PFSK-1 (cell line): ENCODE results near the gene RNF125.

Experiments used
- FOXP2 ChIP-seq: optimal IDR thresholded peaks from 2 replicates; pipeline ENCODE3; 2011; ENCODE audit warnings: borderline replicate concordance, control low read depth, inconsistent platforms; ENCODE audit not compliant: insufficient read depth; ENCODE audit errors: extremely low read length, extremely low read depth
- POLR2AphosphoS5 ChIP-seq: IDR thresholded peaks from 2 replicates; pipeline ENCODE4 v1.6.1; 2012; ENCODE audit warnings: low read depth, mild to moderate bottlenecking, control low read depth, low read length, moderate library complexity
- SIN3A ChIP-seq: IDR thresholded peaks from 2 replicates; pipeline ENCODE4 v1.6.1; 2012; ENCODE audit warnings: mild to moderate bottlenecking, low read length, moderate library complexity, borderline replicate concordance; ENCODE audit not compliant: insufficient read depth
- TAF1 ChIP-seq: IDR thresholded peaks from 2 replicates; pipeline ENCODE4 v1.6.1; 2012; ENCODE audit warnings: low read length, control low read depth, borderline replicate concordance; ENCODE audit not compliant: insufficient read depth
- TF ChIP-seq, protein P1 (sequence below), 2 experiments: IDR thresholded peaks; 2 replicates each; pipeline versions ENCODE4 v1.6.1 to v1.8.0; 2011 to 2012; ENCODE audit warnings: low read depth in 2 of 2, low read length in 2 of 2, control low read depth in 1 of 2, inconsistent platforms in 1 of 2, mild to moderate bottlenecking in 1 of 2, moderate library complexity in 1 of 2; ENCODE audit not compliant: insufficient read depth in 1 of 2

RNF125 gene

DNA sequence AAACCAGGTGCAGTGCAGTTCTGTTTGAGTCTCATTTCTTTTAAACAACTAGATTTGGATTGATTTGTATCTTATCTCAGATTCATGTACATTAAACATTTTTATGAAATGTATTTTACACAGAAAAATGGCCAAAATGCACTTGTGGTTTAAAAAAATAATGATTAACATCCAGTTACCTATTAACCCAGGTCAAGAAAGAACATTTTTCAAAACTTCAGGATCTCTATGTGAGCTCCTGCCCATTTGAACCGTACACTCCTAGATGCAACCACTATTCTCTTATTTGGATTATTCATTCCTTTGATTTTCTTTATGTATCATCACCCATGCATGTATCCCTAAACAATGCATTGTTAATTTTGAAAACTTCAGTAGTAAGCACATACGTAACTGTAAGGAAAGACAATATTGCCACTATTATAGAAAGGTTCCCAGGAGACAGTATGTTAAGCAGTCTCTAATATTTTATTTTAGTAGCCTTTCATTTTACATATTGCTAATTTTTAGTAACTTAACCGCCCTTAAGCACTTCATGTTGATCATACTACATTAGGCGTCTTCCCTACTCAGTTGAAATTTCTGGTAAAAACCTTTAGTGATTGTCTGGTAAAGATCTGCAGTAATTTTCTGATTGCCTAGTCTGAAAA lies 95.8 kb downstream of the RNF125 start:
- TF ChIP-seq SIN3A = no peak
- no peak for TF ChIP-seq TAF1
- TF ChIP-seq FOXP2 = no peak
- TF ChIP-seq POLR2AphosphoS5 = no peak
- TF ChIP-seq, protein P1, sequence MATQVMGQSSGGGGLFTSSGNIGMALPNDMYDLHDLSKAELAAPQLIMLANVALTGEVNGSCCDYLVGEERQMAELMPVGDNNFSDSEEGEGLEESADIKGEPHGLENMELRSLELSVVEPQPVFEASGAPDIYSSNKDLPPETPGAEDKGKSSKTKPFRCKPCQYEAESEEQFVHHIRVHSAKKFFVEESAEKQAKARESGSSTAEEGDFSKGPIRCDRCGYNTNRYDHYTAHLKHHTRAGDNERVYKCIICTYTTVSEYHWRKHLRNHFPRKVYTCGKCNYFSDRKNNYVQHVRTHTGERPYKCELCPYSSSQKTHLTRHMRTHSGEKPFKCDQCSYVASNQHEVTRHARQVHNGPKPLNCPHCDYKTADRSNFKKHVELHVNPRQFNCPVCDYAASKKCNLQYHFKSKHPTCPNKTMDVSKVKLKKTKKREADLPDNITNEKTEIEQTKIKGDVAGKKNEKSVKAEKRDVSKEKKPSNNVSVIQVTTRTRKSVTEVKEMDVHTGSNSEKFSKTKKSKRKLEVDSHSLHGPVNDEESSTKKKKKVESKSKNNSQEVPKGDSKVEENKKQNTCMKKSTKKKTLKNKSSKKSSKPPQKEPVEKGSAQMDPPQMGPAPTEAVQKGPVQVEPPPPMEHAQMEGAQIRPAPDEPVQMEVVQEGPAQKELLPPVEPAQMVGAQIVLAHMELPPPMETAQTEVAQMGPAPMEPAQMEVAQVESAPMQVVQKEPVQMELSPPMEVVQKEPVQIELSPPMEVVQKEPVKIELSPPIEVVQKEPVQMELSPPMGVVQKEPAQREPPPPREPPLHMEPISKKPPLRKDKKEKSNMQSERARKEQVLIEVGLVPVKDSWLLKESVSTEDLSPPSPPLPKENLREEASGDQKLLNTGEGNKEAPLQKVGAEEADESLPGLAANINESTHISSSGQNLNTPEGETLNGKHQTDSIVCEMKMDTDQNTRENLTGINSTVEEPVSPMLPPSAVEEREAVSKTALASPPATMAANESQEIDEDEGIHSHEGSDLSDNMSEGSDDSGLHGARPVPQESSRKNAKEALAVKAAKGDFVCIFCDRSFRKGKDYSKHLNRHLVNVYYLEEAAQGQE (IDR thresholded peaks at IDR 0.05; ENCODE audit: insufficient read depth in 1 of 2, low read depth in 2 of 2, low read length in 2 of 2) = no peak

DNA sequence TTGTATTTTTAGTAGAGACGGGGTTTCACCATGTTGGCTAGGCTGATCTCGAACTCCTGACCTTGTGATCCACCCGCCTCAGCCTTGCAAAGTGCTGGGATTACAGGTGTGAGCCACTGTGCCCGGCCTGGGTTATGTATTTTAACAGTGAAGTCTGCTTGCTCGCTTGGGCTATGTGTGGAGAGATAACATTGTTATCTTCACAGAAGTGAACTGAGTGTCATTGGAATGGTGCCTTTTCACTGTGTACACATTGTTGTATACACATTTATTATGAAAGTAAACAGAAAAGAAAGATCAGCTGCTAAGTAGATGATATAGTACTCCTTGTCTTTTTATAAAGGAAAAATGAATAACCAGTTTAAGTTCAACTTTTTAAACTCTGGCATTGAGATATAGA lies 103.4 kb downstream of the RNF125 start:
- no peak for TF ChIP-seq SIN3A
- no peak for TF ChIP-seq FOXP2
- no peak for TF ChIP-seq TAF1
- TF ChIP-seq, protein P1 (IDR thresholded peaks at IDR 0.05; ENCODE audit: insufficient read depth in 1 of 2, low read depth in 2 of 2, low read length in 2 of 2) = no peak
- TF ChIP-seq POLR2AphosphoS5 = no peak
